Choroid plexus epithelial cell (primary cell): ENCODE results near the gene CKMT2.

Experiments used
- DNase-seq: peaks from one replicate; pipeline ENCODE4 v3.0.0-alpha.2; 2010; ENCODE audit warnings: low read depth
- H3K4me3 ChIP-seq: 2 replicates; pipeline ENCODE4 v1.5.1; 2011; ENCODE audit warnings: low read depth, mild to moderate bottlenecking, control low read depth, low read length, moderate library complexity
- CTCF ChIP-seq: conservative IDR thresholded peaks from 2 replicates; pipeline ENCODE4 v1.5.1; 2011; ENCODE audit warnings: low read depth, mild to moderate bottlenecking, control low read depth, inconsistent platforms, low read length, moderate library complexity

CKMT2 gene

GRCh38 chr5:81214848-81215247, 18.3 kb upstream of the CKMT2 start:
- no peak for TF ChIP-seq CTCF
- H3K4me3 ChIP-seq, result no peak overlapping the region
- no peak for DNase-seq

- no peak overlapping the region for H3K4me3 ChIP-seq
- TF ChIP-seq CTCF, result no peak
- DNase-seq, result no peak
Observed at GRCh38 chr5:81216152-81216551, 17.0 kb upstream of the CKMT2 start.

- H3K4me3 ChIP-seq, result no peak overlapping the region
- TF ChIP-seq CTCF, result no peak
- DNase-seq, result peak; percentile 33
Observed at GRCh38 chr5:81219389-81219788, 13.7 kb upstream of the CKMT2 start.

GRCh38 chr5:81222285-81222684, 10.8 kb upstream of the CKMT2 start:
- TF ChIP-seq CTCF, result no peak
- no peak for DNase-seq
- H3K4me3 ChIP-seq, result no peak overlapping the region

GRCh38 chr5:81225463-81225862, 7.7 kb upstream of the CKMT2 start:
- H3K4me3 ChIP-seq, result no peak overlapping the region
- no peak for TF ChIP-seq CTCF
- no peak for DNase-seq

- no peak for TF ChIP-seq CTCF
- no peak for DNase-seq
- H3K4me3 ChIP-seq, result no peak overlapping the region
Observed at GRCh38 chr5:81226286-81226685, 6.8 kb upstream of the CKMT2 start.

GRCh38 chr5:81226949-81227348, 6.2 kb upstream of the CKMT2 start:
- H3K4me3 ChIP-seq, result no peak overlapping the region
- no peak for DNase-seq
- no peak for TF ChIP-seq CTCF
